NCI-H2171 treated with DMSO at 0.1 percent for 48 hours (cell line): ENCODE data around the gene PRDX5.
"Not testable (repeated sequence)": the region's sequence is repeated elsewhere in the genome, so short reads cannot be mapped to it uniquely, and the experiment has no call there.

Experiments used
- DNase-seq: peaks from one replicate; lab custom pipeline; 2025; lab: John Stamatoyannopoulos, UW

PRDX5 gene

DNA sequence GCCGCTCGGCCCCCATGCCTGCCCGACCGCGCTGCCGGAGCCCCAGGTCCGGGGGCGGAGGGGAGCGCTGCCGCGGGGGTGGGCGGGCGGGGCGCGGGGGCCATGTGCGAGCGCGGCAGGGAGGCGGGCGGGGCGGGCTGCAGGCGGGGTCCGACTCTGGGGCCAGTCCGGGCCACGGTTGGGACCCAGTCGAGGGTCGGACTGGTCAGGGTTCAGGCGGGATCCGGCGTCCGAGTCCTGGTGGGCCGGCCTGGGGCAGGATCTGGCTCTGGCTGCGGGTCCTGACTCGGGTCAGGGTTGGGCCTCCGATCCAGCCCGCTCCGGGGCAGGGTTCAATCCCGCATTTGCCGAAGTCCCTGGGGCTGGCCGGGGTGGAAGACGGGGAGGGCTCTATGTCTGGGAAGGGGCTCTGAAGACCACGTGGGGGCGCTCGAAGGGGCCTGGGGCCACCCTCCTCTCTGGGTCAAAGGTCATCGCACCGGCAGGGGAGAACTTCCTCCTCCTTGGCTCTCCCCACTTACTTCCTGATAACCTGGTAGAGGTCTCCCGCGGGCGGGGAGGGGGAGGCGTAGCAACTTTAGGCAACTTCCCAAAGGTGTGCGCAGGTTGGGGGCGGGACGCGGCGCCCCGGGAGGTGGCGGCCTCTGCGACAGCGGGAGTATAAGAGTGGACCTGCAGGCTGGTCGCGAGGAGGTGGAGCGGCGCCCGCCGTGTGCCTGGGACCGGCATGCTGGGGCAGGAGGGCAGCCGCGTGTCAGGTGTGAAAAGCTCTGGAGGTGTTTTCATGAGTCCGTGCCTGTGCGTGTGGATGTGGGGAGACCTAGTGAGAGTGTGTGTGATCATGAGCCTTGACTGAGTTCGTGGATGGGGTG is 12.0 kb upstream of the PRDX5 start:
- DNase-seq = peak; percentile 60

DNA sequence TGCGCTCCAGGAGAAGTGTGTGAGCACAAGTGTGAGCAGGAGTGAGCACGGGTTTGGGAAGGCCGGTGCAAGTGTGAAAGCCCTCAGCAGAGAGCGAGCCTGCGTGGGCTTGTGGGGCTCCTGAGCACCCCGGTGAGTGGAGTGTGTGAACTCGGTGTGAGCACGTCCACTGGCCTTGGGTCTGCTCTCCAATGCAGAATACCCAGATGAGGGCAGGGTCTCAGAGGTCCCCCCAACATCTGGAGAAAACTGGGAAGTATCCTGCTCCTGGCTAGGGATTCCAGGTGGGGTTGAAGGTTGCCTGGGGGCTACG is 11.4 kb upstream of the PRDX5 start:
- DNase-seq = no peak

DNA sequence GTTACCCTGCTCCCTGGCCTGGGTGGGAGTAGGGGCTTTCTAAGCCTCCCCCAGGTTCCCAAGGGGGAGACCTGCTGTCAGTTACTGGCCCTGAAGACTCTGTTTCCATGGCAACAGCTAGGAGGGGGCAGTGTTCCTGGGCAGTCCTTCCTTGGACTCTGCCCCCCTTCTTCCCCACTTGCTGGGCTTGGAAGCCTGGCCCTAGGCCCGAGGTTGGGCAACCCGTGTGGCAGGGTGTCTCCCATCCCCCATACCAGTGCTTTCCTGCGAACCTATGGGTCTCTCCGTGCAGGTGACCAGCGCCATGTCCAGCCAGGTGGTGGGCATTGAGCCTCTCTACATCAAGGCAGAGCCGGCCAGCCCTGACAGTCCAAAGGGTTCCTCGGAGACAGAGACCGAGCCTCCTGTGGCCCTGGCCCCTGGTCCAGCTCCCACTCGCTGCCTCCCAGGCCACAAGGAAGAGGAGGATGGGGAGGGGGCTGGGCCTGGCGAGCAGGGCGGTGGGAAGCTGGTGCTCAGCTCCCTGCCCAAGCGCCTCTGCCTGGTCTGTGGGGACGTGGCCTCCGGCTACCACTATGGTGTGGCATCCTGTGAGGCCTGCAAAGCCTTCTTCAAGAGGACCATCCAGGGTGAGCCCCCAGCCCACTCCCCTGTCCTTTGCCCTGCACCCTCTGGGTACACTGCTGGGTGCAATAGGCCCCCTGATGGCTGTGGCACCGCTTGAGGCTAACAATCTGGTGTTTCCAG is 10.9 kb upstream of the PRDX5 start:
- no peak for DNase-seq

DNA sequence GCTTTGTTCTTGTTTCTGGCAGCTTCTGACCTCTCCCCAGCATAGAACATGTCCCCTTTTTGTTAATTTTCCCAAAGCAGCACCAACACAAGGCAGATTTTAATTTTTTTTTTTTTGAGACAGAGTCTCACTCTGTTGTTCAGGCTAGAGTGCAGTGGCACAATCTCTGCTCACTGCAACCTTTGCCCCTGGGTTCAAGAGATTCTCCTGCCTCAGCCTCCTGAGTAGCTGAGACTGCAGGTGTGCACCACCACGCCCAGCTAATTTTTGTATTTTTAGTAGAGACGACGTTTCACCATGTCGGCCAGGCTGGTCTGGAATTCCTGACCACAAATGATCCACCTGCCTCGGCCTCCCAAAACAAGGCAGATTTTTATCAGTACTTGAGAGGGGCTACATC is 10.1 kb upstream of the PRDX5 start:
- DNase-seq = not testable (repeated sequence)

DNA sequence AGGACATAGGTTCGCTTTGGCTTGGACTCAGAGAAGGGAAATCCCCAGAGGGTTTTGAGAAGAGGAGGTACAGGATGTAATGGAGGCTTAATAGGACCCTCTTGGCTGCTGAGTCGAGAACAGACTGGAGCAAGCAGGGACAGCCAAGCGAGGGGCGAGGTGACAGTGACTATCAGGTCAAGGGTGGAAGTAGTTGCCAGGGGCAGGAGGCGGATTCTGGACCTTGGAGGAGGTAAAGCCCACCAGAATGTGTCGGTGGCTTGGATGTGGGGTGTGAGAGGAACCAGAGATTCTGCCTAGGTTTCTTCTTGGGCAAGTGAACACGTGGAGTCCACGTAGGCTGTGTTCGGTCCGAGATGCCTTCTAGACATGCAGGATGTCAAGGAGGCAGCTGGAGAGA is 5.0 kb upstream of the PRDX5 start:
- DNase-seq = no peak

DNA sequence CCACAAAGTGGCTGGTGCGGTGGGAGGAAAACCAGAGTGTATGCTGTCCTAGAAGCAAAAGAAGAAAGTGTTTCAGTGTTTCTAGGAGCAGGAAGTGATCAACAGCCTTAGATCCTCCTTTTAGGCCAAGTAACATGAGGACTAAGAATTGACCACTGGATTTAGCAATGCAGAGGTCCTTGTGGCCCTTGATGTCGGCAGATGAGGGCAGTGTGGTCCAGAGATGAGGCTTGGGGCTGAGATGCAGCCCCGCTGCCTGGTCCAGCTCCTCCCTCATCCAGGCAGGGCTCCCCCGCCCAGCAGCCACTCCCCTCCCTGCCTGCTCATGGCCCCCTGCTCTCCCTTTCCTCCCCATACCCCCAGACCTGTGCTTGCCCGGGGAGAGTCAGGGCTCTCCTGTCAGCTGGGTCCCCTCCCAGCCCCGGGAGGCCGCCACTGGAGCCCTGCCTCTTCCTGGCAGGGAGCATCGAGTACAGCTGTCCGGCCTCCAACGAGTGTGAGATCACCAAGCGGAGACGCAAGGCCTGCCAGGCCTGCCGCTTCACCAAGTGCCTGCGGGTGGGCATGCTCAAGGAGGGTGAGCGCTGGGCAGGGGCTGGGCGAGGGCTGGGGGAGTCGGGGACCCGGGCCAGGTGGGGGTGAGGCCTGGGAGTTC is 4.3 kb upstream of the PRDX5 start:
- DNase-seq = no peak

DNA sequence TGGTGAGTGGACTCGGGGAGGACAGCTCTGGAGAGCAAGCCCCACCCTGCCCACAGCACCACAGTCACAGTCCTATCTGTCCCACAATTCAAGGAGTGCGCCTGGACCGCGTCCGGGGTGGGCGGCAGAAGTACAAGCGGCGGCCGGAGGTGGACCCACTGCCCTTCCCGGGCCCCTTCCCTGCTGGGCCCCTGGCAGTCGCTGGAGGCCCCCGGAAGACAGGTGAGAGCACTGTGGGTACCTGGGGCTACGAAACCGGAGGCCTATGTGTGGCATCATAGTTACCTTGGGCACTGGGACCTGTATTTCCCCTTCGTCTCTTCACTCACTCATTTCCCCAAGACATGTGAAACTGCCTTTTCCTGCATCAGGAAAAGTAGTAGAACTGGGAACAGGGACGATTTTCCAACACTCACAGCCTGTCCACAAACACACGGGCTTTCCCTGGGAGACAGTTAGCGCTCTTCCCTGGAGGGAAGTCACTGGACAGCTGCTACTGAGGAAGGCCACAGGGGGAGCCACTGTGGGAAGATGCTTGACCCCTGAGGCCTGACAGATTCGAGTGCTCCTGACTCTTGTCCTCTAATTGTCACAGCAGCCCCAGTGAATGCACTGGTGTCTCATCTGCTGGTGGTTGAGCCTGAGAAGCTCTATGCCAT is 3.6 kb upstream of the PRDX5 start:
- no peak for DNase-seq

DNA sequence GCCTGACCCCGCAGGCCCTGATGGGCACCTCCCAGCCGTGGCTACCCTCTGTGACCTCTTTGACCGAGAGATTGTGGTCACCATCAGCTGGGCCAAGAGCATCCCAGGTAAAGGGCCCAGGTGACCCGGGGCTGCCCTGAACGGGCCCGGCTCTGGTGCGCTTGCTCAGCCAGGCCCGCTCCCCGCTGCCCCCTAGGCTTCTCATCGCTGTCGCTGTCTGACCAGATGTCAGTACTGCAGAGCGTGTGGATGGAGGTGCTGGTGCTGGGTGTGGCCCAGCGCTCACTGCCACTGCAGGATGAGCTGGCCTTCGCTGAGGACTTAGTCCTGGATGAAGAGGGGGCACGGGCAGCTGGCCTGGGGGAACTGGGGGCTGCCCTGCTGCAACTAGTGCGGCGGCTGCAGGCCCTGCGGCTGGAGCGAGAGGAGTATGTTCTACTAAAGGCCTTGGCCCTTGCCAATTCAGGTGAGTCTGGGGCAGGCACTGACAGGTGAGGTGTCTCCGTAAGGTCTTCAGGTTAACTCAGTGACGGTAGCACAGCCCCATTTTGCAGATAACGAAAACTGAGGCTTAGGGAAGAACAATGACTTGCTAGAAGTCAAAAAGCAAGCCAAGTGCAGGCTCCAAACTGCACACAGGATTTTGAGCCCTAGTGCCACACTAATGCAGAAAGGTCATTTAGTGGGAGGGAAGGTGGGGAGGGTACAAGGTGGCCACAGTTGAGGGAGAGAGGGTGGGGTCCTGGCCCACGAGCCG is 2.9 kb upstream of the PRDX5 start:
- no peak for DNase-seq

DNA sequence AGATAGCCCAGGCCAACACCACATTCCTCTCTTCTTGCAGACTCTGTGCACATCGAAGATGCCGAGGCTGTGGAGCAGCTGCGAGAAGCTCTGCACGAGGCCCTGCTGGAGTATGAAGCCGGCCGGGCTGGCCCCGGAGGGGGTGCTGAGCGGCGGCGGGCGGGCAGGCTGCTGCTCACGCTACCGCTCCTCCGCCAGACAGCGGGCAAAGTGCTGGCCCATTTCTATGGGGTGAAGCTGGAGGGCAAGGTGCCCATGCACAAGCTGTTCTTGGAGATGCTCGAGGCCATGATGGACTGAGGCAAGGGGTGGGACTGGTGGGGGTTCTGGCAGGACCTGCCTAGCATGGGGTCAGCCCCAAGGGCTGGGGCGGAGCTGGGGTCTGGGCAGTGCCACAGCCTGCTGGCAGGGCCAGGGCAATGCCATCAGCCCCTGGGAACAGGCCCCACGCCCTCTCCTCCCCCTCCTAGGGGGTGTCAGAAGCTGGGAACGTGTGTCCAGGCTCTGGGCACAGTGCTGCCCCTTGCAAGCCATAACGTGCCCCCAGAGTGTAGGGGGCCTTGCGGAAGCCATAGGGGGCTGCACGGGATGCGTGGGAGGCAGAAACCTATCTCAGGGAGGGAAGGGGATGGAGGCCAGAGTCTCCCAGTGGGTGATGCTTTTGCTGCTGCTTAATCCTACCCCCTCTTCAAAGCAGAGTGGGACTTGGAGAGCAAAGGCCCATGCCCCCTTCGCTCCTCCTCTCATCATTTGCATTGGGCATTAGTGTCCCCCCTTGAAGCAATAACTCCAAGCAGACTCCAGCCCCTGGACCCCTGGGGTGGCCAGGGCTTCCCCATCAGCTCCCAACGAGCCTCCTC is 2.0 kb upstream of the PRDX5 start:
- DNase-seq = not testable (repeated sequence)

DNA sequence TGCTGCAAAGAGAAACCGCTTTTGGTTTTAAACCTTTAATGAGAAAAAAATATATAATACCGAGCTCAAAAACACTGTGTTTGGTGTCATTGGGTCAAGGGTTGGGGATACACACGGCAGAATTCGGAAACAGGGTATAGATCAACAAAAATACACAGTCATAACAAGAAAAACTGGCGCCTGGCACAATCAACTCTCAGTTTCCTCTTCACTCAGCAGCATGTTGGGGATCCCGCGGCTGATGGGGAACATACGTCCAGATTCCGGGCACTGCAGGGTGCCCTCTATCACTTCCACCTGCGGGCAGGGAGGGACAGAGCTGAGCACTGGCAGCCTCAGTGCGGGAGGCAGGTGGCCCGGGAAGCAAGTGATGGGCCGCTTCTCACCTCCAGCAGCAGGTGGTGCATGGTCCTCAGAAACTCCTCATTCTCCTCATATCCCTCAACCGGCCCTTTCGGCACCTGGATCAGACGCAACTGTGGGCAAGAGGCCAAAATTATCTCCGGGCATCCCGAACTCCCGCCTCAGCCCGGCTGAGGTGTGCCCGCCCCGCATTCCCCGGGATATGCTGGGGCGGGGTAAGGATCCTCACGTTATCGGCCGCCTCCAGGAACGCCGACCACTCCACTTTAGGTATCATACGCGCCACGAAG is 1.1 kb upstream of the PRDX5 start:
- DNase-seq = peak; percentile 82

DNA sequence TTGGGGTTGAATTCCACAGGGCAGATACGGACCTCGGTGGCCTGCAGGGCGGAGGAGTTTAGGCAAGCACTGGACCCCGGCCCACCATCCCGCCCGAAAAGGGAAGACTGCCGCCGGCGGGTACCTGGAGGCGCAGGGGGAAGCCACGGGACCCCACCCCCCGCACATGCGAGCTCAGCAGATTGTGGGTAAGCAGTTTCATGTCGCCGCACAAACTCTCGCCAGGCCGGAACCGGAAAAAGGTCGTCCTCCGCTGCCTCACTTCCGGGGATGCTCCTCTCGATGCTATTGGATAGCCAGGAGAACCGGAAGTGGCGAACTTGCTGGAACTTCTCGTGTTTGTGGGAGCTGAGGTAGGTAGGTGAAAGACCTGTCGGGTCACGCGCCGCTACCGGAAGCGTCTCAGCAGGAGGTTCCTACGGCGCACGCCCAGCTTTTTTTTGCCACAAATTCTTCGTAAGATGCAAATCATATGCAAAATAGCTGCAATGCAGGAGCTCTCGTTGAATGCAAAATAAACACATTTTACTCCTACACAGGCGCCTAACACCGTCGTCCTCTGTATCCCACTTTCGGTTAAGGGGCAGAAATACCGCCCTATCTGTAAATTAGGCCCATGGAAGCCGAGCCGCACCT is 478 bp upstream of the PRDX5 start, which contains the start of gene TRMT112:
Gene TRMT112, minus strand, starts transcription at position 235 of the 636 bp plus-strand sequence. Its CDS starts 33 bp downstream, at position 202.
- DNase-seq = peak; percentile 99

DNA sequence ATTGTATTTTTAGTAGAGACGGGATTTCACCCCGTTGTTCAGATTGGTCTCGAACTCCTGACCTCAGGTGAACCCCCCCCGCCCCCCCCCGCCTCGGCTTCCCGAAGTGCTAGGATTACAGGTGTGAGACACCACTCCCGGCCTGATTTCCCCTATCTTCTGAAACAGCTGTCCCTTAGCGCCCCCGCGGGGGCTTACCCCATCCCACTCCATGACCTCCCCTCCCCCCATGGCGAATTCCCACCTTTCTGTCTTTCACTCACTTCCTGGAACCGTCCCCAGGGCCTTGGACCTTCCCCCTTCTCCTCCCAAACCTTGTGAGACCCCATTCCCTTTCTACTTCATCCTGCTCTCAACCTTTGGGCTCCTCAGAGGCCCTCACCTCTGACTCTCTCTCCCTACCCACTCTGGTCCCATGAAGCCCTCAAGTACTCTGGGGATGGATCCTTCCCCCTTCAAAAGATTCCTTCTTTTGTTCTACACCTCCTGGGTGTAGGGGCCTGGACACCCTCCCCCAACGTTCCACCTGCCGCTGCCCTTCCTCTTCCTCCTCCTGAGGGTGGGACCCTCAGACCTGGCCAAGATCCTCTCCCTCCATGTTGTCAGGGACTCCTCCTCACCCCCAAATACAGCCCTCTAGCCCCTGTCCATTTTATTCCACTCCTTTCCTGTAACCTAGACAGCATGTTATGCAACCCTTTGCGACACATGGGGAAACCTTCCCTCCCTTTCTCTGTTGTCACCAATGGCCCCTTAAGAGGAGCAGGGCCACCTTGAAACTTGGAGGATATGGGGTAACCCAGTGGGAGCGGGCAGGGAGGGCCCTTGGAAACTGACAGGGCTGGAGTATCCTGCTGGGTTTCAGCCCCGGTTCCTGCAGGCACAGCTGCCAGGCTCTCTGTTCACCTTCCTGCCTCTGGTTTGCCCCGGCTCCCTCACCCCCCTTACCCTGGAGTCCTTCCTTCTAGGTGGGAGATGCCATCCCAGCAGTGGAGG is 1.1 kb downstream of the PRDX5 start:
- DNase-seq = peak; percentile 29

DNA sequence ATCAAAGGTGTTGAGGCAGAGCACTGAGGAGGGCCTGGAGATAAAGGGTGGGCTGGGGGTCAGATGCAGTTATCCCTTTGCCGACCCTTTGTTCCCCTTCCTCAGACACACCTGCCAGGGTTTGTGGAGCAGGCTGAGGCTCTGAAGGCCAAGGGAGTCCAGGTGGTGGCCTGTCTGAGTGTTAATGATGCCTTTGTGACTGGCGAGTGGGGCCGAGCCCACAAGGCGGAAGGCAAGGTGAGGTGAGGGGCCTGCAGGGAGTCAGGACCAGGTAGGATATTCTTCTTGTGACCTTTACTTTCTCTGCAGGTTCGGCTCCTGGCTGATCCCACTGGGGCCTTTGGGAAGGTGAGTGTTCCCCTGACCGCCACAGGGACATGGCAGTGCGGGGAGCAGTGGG is 2.6 kb downstream of the PRDX5 start:
- no peak for DNase-seq

DNA sequence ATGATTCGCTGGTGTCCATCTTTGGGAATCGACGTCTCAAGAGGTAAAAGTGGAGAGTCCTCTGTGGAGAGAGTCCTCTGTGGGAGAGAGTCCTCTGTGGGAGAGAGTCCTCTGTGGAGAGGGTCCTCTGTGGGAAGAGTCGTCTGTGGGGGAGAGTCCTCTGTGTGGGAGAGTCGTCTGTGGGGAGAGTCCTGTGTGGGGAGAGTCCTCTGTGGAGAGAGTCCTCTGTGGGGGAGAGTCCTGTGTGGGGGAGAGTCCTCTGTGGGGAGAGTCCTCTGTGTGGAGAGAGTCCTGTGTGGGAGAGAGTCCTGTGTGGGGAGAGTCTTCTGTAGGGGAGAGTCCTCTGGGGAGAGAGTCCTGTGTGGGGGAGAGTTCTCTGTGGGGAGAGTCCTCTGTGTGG is 3.1 kb downstream of the PRDX5 start:
- no peak for DNase-seq

DNA sequence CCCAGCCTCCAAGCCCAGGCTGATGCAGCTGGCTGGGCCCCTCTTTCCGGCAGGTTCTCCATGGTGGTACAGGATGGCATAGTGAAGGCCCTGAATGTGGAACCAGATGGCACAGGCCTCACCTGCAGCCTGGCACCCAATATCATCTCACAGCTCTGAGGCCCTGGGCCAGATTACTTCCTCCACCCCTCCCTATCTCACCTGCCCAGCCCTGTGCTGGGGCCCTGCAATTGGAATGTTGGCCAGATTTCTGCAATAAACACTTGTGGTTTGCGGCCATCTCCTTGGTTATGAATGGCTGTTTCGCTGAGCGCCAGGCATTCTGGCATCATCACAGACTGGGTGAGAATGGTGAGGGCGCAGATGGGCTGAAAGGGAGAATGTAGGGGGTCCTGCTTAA is 3.6 kb downstream of the PRDX5 start:
- DNase-seq = peak; percentile 66

DNA sequence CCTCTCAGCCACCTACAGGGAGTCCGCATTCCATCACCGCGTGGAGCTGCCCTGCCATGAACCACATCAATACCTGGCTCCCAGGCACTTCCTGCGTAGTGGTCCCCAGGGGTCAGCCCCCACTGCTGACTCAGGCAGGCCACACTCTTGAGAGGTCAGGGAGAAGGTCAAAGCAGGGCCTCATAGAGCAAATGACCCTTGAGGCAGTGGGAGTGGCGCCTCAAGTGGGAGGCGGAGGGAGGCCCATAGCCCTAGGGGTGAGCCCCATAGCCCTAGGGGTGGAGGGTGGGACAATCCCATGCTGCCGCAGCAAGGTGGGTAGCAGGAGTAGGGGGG is 5.0 kb downstream of the PRDX5 start:
- no peak for DNase-seq

DNA sequence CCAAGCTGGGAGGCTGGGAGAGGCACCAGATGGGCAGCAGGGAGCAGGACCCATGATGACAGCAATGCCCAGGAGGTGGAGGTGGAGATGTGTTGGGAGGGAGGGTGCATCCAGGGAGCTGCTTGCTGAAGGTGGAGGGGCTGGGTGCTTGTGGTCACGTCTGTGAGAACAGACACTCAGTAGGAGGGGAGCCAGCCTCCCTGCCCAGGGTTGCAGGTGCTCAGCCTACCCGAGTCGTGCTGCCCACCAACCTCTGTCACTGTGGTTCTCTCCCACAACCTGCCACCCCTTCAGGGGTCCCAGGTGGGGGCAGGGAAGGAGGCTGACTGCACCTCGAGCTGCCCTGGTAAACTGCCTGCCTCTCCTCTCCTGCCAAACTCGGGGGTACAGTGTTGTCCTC is 5.5 kb downstream of the PRDX5 start:
- no peak for DNase-seq

DNA sequence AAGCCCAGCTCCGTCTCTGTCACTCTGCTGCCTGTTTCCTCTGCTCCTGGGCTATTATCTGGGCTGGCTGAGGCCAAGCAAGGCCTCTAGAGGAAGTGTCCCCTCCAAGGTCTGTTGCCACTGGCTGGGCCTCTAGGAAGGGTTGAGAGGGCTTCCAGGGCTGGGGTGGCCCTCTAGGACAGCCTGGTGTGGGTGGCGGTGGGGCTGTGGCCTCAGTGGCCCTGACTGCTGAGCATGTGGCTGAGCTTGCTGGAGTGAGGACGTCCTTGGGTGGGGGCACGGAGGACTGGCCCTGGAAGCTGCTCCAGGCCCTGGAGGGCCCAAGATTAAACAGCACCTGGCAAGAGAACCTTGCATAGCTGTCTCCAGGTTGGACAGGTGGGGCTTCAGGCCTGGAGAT is 6.1 kb downstream of the PRDX5 start:
- DNase-seq = not testable (repeated sequence)
